ENCODE data around the gene ANKRD40CL.

ANKRD40CL gene

DNA sequence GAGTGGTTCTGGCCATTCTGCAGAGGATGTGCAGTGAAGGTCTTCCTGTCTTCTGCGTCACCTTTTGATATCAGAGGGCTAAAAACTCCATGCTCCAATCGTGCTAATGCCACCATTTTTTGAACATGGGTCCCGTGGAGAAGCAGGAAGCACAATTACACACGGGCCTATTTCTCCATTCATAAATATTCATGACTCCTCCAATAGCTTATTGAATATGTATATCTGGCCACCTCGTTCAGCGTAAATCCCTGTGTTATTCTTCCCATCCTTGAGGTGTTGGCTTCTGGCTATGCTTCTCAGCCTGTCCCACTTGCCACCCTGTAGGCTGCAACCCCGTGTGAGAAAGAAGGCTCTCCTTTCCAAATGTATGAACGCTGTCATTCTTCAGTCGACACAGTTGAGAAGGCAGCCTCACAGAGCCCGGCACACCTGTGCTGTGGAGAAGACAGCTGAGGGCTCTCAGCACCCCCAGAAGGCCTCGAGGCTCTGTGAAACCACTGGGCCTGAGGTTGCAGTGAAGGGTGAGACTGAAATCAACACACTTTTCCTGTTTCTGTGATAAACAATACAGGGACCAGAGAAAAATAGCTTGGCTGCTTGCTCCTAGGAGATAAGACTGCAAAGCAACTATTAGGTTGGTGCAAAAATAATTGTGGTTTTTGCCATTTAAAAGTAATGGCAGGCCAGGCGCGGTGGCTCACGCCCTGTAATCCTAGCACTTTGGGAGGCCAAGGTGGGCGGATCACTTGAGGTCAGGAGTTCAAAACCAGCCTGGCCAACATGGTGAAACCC is 4.9 kb upstream of the ANKRD40CL start:
- Histone ChIP-seq H3K9ac (ENCODE audit: low read depth, low read length, poor library complexity, severe bottlenecking) (no peak overlapping the region), H3K4me3 (ENCODE audit: low read length, poor library complexity, severe bottlenecking) (no peak overlapping the region), H3K4me2 (ENCODE audit: low read depth, low read length, poor library complexity, severe bottlenecking) (no peak overlapping the region), H3K36me3 (ENCODE audit: insufficient read depth, low read length) (no peaks in the 10 kb centered on the region), H3F3A (ENCODE audit: low read depth) (no peaks in the 10 kb centered on the region), H3K9me2 (replicated peaks; ENCODE audit: low read depth, low read length) (no peaks in the 10 kb centered on the region), H2AFZ (ENCODE audit: low read length) (no peak overlapping the region), H4K20me1 (ENCODE audit: insufficient read depth, low read length, poor library complexity, severe bottlenecking) (no peaks in the 10 kb centered on the region), H3K79me2 (ENCODE audit: insufficient read depth, low read length) (no peaks in the 10 kb centered on the region), H3K9me3 (ENCODE audit: insufficient read depth, low read depth, low read length) (no peaks in the 10 kb centered on the region), H3K27me3 (ENCODE audit: insufficient read depth, low read length, poor library complexity, severe bottlenecking) (no peaks in the 10 kb centered on the region), H3K4me1 (ENCODE audit: insufficient read depth, low read length, poor library complexity, severe bottlenecking) (no peaks in the 10 kb centered on the region)
- TF ChIP-seq EZH2phosphoT487 (IDR thresholded peaks at IDR 0.05; ENCODE audit: borderline replicate concordance): no peak
- TF ChIP-seq, protein P1, sequence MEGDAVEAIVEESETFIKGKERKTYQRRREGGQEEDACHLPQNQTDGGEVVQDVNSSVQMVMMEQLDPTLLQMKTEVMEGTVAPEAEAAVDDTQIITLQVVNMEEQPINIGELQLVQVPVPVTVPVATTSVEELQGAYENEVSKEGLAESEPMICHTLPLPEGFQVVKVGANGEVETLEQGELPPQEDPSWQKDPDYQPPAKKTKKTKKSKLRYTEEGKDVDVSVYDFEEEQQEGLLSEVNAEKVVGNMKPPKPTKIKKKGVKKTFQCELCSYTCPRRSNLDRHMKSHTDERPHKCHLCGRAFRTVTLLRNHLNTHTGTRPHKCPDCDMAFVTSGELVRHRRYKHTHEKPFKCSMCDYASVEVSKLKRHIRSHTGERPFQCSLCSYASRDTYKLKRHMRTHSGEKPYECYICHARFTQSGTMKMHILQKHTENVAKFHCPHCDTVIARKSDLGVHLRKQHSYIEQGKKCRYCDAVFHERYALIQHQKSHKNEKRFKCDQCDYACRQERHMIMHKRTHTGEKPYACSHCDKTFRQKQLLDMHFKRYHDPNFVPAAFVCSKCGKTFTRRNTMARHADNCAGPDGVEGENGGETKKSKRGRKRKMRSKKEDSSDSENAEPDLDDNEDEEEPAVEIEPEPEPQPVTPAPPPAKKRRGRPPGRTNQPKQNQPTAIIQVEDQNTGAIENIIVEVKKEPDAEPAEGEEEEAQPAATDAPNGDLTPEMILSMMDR (conservative IDR thresholded peaks at IDR 0.05; ENCODE audit: low read length): no peak

DNA sequence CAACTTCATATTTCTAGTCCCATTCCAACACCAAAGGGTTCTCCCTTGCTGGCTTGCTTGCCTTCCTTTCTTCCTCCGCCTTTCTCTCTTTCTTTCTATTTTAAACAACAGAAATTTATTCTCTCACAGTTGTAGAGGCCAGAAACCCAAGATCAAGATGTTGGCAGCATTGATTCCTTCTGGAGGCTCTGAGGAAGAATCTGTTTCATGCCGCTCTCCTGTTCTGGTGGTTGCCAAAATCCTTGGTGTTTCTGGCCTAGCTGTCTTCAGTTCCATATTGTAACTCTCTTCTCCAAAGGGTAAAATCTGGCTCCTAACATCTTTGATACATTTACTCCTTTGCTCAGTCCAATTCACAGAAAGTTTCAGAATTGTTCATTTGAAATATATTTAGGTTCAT is 3.0 kb upstream of the ANKRD40CL start:
- Histone ChIP-seq H3F3A (ENCODE audit: low read depth) (no peaks in the 10 kb centered on the region), H3K9ac (ENCODE audit: low read depth, low read length, poor library complexity, severe bottlenecking) (no peak overlapping the region)
- no peak for TF ChIP-seq EZH2phosphoT487 (IDR thresholded peaks at IDR 0.05; ENCODE audit: borderline replicate concordance)
- TF ChIP-seq, protein P1 (conservative IDR thresholded peaks at IDR 0.05; ENCODE audit: low read length): no peak

DNA sequence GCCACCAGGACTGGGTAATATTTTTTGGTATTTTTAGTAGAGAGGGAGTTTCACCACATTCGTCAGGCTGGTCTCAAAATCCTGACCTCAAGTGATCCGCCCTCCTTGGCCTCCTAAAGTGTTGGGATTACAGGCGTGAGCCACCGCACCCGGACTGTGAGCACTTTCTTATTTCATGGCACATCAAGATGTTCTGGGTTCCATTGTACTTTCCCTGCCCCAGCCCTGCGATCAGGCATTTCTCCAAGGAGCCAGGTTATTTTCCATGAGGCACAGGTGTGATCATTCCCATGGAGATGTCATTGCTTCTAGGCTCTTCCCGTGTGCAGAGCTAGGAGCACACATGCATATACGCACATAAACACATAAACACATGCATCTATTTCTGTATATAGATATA is 2.6 kb upstream of the ANKRD40CL start:
- no peak overlapping the region for H3K4me2 ChIP-seq (ENCODE audit: low read depth, low read length, poor library complexity, severe bottlenecking)
- H3K36me3 ChIP-seq (ENCODE audit: insufficient read depth, low read length): no peaks in the 10 kb centered on the region
- H2AFZ ChIP-seq (ENCODE audit: low read length): no peak overlapping the region
- H3K9me3 ChIP-seq (ENCODE audit: insufficient read depth, low read depth, low read length): no peaks in the 10 kb centered on the region
- H3K27me3 ChIP-seq (ENCODE audit: insufficient read depth, low read length, poor library complexity, severe bottlenecking): no peaks in the 10 kb centered on the region
- no peak overlapping the region for H3K9ac ChIP-seq (ENCODE audit: low read depth, low read length, poor library complexity, severe bottlenecking)
- H4K20me1 ChIP-seq (ENCODE audit: insufficient read depth, low read length, poor library complexity, severe bottlenecking): no peaks in the 10 kb centered on the region
- H3K9me2 ChIP-seq (replicated peaks; ENCODE audit: low read depth, low read length): no peaks in the 10 kb centered on the region
- H3K4me1 ChIP-seq (ENCODE audit: insufficient read depth, low read length, poor library complexity, severe bottlenecking): no peaks in the 10 kb centered on the region
- H3K4me3 ChIP-seq (ENCODE audit: low read length, poor library complexity, severe bottlenecking): no peak overlapping the region
- no peaks in the 10 kb centered on the region for H3F3A ChIP-seq (ENCODE audit: low read depth)
- H3K79me2 ChIP-seq (ENCODE audit: insufficient read depth, low read length): no peaks in the 10 kb centered on the region
- TF ChIP-seq, protein P1 (conservative IDR thresholded peaks at IDR 0.05; ENCODE audit: low read length): no peak
- no peak for TF ChIP-seq EZH2phosphoT487 (IDR thresholded peaks at IDR 0.05; ENCODE audit: borderline replicate concordance)

More for the DNA sequence above, 3.0 kb upstream of the ANKRD40CL start:
- H4K20me1 ChIP-seq (ENCODE audit: insufficient read depth, low read length, poor library complexity, severe bottlenecking): no peaks in the 10 kb centered on the region
- H3K9me3 ChIP-seq (ENCODE audit: insufficient read depth, low read depth, low read length): no peaks in the 10 kb centered on the region
- H3K36me3 ChIP-seq (ENCODE audit: insufficient read depth, low read length): no peaks in the 10 kb centered on the region
- H3K9me2 ChIP-seq (replicated peaks; ENCODE audit: low read depth, low read length): no peaks in the 10 kb centered on the region
- no peak overlapping the region for H3K4me3 ChIP-seq (ENCODE audit: low read length, poor library complexity, severe bottlenecking)
- no peak overlapping the region for H2AFZ ChIP-seq (ENCODE audit: low read length)
- no peak overlapping the region for H3K4me2 ChIP-seq (ENCODE audit: low read depth, low read length, poor library complexity, severe bottlenecking)
- no peaks in the 10 kb centered on the region for H3K79me2 ChIP-seq (ENCODE audit: insufficient read depth, low read length)
- H3K4me1 ChIP-seq (ENCODE audit: insufficient read depth, low read length, poor library complexity, severe bottlenecking): no peaks in the 10 kb centered on the region
- H3K27me3 ChIP-seq (ENCODE audit: insufficient read depth, low read length, poor library complexity, severe bottlenecking): no peaks in the 10 kb centered on the region
